RWPE2 (cell line): ENCODE measurements around the gene ERGIC1.
A peak's percentile ranks its signal among the peaks of the same experiment; 100 is the strongest.

Experiments
- ATAC-seq: fragments of 200-7000 bp; cut with Tn5 transposase; 3 replicates; pipeline ENCODE4 v1.9.1; 2021; ENCODE audit warnings: low read depth
- DNase-seq: peaks from one replicate; pipeline ENCODE4 v3.0.0-alpha.2; 2020; ENCODE audit warnings: low spot score
- H3K27ac ChIP-seq: fragments of 450-650 bp; 2 replicates; pipeline ENCODE4 v1.5.1; 2017; ENCODE audit warnings: mild to moderate bottlenecking; ENCODE audit not compliant: poor library complexity, severe bottlenecking
- H3K27me3 ChIP-seq: fragments of 250-450 bp; sonication (Bioruptor Pico); 2 replicates; pipeline ENCODE4 v1.5.1; 2021; ENCODE audit warnings: mild to moderate bottlenecking, moderate library complexity; ENCODE audit not compliant: insufficient read depth, poor library complexity, severe bottlenecking
- H3K36me3 ChIP-seq: fragments of 250-450 bp; sonication (Bioruptor Pico); 2 replicates; pipeline ENCODE4 v1.5.1; 2020; ENCODE audit warnings: low read depth, mild to moderate bottlenecking, moderate library complexity
- H3K4me1 ChIP-seq: fragments of 250-450 bp; sonication (Bioruptor Pico); 2 replicates; pipeline ENCODE4 v1.5.1; 2021; ENCODE audit warnings: mild to moderate bottlenecking, moderate library complexity; ENCODE audit not compliant: insufficient read depth, poor library complexity, severe bottlenecking
- H3K4me3 ChIP-seq: fragments of 250-450 bp; sonication (Bioruptor Pico); 2 replicates; pipeline ENCODE4 v1.5.1; 2021; ENCODE audit warnings: mild to moderate bottlenecking, moderate library complexity; ENCODE audit not compliant: severe bottlenecking
- H3K9me3 ChIP-seq: fragments of 250-450 bp; sonication (Bioruptor Pico); 2 replicates; pipeline ENCODE4 v1.5.1; 2021; ENCODE audit warnings: mild to moderate bottlenecking, moderate library complexity; ENCODE audit not compliant: severe bottlenecking
- TF ChIP-seq, protein P1 (sequence below): fragments of 450-650 bp; IDR thresholded peaks from one replicate; pipeline ENCODE4 v1.5.1; 2017; ENCODE audit warnings: mild to moderate bottlenecking, moderate library complexity; ENCODE audit not compliant: poor library complexity, severe bottlenecking

ERGIC1 gene

DNA sequence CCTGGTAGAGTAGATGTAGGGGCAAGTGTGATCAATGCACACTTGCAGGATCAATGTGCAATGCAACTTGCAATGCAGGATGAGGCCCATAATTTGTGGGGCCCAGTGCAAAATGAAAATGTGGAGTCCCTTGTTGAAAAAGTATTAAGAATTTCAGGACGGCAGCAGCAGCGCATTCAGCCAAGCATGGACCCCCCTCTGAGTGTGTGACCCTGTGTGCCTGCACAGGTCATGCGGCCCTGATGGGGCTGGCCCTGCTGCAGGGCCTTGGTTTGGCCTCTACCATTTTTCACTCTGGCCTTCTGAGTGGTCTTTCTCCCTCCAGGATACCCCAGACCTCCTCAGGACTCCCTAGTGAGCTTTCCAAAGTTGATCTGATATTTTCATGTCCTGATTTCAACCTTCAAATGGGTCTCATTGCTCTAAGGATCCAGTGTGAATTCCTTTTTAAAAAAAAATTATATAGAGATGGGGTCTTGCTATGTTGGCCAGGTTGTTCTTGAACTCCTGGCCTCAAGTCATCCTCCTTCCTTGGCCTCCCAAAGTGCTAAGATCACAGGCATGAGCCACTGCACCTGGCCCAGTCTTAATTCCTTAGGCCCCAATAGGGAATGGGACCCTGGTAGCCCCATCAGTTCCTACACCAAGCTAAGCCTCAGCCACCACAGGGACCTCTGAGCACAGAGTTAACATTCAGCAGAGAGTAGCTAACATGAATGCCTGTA, 4.3 kb downstream of the ERGIC1 start:
- ATAC-seq = no peak
- Histone ChIP-seq H3K9me3 (no peaks in the 10 kb centered on the region), H3K27me3 (no peaks in the 10 kb centered on the region), H3K4me1 (peaks cover 5% of the 10 kb centered on the region), H3K27ac (no peak overlapping the region), H3K4me3 (no peak overlapping the region), H3K36me3 (peaks cover 78% of the 10 kb centered on the region)
- no peak for DNase-seq
- TF ChIP-seq, protein P1, sequence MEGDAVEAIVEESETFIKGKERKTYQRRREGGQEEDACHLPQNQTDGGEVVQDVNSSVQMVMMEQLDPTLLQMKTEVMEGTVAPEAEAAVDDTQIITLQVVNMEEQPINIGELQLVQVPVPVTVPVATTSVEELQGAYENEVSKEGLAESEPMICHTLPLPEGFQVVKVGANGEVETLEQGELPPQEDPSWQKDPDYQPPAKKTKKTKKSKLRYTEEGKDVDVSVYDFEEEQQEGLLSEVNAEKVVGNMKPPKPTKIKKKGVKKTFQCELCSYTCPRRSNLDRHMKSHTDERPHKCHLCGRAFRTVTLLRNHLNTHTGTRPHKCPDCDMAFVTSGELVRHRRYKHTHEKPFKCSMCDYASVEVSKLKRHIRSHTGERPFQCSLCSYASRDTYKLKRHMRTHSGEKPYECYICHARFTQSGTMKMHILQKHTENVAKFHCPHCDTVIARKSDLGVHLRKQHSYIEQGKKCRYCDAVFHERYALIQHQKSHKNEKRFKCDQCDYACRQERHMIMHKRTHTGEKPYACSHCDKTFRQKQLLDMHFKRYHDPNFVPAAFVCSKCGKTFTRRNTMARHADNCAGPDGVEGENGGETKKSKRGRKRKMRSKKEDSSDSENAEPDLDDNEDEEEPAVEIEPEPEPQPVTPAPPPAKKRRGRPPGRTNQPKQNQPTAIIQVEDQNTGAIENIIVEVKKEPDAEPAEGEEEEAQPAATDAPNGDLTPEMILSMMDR = no peak

DNA sequence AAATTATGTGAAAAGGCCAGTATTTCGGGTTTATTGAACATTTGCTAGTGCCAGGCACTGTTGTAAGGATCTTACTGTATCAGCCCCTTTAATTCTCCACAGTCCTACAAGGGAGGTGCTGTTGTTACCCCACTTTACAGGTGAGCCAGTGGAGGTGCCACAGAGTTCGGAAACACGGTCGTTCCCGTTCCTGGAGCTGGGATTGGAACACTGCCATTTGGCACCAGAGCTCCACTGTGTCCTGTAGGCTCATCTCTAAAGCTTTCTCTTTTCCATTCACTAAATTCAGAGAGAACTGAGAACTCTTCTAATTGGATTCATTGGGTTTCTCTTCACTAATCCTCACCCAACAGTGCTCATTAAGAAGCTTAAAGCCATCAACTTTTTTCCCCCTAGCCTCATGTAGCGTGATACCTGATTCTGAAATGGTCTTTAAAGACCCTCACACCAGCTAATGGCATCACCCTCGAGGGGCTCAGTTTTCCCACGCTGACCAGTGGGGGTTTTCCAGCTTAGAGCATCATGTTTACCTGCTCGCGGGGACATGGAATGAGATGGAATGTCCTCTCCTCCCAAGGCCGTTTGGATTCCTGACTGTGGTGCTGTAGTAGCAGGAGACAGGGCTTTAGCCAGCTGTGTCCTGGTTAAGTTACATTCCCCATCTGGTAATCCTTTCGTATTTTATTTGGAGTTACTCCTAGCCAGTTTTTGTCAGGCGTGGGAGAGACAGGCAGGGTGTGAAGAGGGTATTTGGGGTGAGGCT, 5.8 kb downstream of the ERGIC1 start:
- DNase-seq = no peak
- peaks cover 87% of the 10 kb centered on the region for H3K36me3 ChIP-seq

DNA sequence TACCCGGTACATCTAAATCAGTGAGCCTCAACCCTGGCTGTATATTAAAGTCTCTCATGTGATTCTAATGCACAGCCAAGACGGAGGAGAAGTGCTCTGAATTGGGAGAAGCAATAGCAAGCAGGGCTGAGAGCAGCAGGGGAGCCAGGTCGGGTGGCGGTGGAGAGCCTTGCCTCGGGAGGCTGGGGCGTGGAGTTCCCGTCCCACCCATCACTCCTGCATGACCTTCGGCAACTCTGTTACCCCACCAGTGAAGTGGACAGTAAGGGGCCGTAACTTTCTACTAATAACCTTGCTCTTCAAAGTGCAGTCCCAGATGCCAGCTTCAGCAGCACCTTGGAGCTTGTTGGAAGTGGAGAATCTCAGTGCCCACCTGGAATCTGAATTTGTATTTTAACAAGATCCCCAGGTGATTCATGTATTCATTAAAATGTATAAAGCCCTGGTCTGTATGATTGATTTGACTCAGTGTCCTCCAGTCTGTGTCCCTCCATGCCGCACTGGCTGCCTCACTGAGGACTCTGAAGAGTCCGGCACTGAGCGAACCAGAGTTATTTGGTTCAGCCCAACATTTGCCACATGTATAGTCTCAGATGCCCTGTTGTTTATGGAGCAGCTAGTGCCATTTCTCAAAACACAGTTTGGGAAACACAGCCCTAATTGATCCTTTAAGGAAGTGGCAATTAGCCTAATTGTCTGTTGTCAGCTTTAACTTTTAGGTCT, 6.5 kb downstream of the ERGIC1 start:
- ATAC-seq (no peak), DNase-seq (no peak)
- Histone ChIP-seq H3K4me3 (no peak overlapping the region), H3K27ac (peak overlapping the region; percentile 2), H3K4me1 (peaks cover under 1% of the 10 kb centered on the region), H3K36me3 (peaks cover 91% of the 10 kb centered on the region), H3K27me3 (no peaks in the 10 kb centered on the region), H3K9me3 (no peaks in the 10 kb centered on the region)
- TF ChIP-seq, protein P1 = no peak

More for the DNA sequence above, 5.8 kb downstream of the ERGIC1 start:
- Histone ChIP-seq H3K4me1 (peaks cover 5% of the 10 kb centered on the region), H3K9me3 (no peaks in the 10 kb centered on the region), H3K27me3 (no peaks in the 10 kb centered on the region), H3K27ac (peak overlapping the region; percentile 2), H3K4me3 (no peak overlapping the region)
- ATAC-seq = no peak
- TF ChIP-seq, protein P1 = no peak

DNA sequence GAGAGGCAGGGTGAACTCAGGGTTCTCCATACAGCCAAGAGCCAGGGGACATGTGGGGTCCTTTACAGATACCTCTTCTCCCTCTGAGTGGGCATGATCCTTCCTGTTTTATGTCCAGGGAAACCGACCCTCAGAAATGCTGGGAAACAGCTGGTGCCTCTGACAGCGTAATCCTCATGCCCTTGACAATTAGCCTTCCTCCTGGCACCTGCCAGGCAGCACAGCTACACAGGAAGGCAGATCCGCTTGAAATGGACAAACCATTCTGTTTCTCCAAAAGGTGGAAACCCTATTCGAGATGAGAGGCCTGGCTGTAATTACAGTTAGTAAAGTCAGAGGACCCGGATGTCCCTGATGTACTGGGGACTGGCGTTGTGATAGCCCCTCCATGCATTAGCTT, 7.2 kb downstream of the ERGIC1 start:
- peak overlapping the region; percentile 2 for H3K27ac ChIP-seq
- TF ChIP-seq, protein P1 = no peak
- peaks cover 1% of the 10 kb centered on the region for H3K4me1 ChIP-seq
- H3K36me3 ChIP-seq = peaks cover 91% of the 10 kb centered on the region
- no peak for ATAC-seq
- no peaks in the 10 kb centered on the region for H3K9me3 ChIP-seq
- H3K27me3 ChIP-seq = no peaks in the 10 kb centered on the region
- no peak overlapping the region for H3K4me3 ChIP-seq
- no peak for DNase-seq
